Stimulated activated CD4-positive, alpha-beta T cell treated with anti-CD3 and anti-CD28 coated beads, Interleukin-1b, Interleukin-23, amount 100 ng/mL, for 24 hours (primary cell): ENCODE measurements around the gene TECPR2.
"Not testable (repeated sequence)": the region's sequence is repeated elsewhere in the genome, so short reads cannot be mapped to it uniquely, and the experiment has no call there.

ENCODE experiments used
- DNase-seq, 4 experiments: peaks; one replicate each; pipeline ENCODE4 v3.0.0-alpha.2; 2020; ENCODE audit warnings: low read depth in 4 of 4, low spot score in 1 of 4

TECPR2 gene

GRCh38 chr14:102507081-102507856 lies 144.5 kb downstream of the TECPR2 start:
- no peak for DNase-seq

- no peak for DNase-seq
These were observed 145.1 kb downstream of the TECPR2 start for GRCh38 chr14:102507857-102508312.

GRCh38 chr14:102508410-102508773 lies 145.7 kb downstream of the TECPR2 start:
- no peak for DNase-seq

- DNase-seq = no peak
These were observed 146.3 kb downstream of the TECPR2 start for GRCh38 chr14:102508774-102509745.

- peak; percentile 72 to 92 (median 84) for DNase-seq
These were observed 147.2 kb downstream of the TECPR2 start, which contains the start of gene ANKRD9 for GRCh38 chr14:102509746-102510615. Gene ANKRD9 (minus strand): TSS chr14:102509776. CDS start chr14:102507889, 1,887 bp downstream.

- DNase-seq = no peak
These were observed 148.1 kb downstream of the TECPR2 start for GRCh38 chr14:102510616-102511520.

DNA sequence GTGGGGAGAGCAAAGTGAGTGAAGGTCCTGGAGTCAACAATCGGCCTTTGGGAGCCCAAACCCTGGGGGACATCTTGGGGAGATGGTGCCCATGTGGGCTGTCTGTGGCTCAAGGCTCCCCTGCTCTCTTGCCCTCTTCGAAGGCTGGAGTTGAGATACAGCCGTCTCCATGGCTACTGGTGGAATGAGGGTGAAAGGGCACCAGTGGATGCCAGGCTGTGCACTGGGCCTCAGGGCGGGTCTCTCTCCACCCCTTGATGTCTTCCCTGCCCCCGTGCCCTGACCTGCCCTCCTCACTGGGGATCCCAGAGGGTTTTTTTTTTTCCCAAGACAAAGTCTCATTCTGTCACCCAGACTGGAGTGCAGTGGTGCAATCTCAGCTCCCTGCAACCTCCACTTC lies 148.8 kb downstream of the TECPR2 start:
- no peak for DNase-seq

DNA sequence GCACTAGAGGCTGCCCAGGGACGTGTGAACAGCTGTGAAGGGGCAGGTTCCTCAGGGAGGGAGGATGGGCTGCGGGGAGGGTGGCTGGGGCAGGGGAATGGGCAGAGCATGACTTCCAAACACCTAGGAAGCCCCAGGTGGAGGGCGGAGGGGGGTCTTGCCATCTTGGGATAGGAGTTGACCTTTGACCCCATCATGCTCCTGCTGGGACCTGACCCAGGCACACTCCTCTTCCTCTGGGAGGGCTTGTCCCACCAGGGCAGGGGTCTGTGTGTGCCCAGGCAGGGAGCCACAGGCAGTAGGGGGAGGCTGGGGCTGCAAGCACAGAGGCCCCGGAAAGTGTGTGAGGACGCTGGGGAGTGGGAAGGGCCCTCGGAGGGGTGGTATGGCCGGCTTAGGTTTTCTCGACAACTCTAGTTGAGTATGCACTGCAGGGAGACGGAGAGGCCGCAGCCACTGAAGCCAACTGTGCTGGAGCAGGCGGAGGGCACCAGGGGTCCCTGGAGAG lies 150.1 kb downstream of the TECPR2 start:
- DNase-seq = no peak

DNA sequence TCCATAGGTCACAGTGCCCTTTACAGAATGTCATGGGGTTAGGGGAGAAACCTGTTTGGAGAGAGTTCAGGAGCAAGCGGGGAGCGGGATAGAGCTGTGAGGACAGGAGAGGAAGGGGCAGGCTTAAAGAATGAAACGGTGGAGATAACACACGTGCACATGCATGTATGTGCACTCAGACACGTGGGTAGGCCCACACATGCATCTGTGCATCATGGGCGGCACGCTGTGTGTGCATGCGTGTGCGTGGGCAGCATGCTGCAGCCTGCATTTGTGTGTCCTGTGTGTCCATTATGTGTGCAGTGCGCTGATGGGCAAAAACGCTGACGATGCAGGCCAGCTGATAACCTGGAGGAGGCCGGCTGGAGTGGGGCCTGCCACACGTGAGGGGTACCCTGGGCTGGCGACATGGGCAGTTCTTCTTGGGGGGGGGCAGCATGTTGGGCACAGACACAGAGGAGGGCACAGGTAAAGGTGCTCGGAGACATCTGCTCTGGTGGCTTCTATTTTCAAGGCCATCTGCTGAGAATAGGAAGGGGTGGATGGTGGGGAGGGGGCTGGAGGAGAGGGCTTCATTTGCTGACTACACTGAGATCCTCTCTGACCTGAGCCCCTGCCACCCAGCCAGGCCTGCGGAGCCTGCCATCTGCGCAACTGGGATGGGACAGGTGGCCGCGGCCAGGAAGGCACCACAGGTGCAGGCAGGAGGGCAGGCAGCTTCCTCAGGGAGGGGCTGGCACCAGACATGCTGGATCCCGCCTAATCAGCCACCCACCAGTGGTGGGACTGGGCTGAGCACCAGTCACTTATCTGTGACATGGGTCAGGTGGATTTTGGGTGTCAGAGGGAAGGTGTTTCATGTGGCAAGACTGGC lies 151.4 kb downstream of the TECPR2 start:
- no peak for DNase-seq

- DNase-seq = no peak
These were observed 152.4 kb downstream of the TECPR2 start for GRCh38 chr14:102514987-102515733.

DNA sequence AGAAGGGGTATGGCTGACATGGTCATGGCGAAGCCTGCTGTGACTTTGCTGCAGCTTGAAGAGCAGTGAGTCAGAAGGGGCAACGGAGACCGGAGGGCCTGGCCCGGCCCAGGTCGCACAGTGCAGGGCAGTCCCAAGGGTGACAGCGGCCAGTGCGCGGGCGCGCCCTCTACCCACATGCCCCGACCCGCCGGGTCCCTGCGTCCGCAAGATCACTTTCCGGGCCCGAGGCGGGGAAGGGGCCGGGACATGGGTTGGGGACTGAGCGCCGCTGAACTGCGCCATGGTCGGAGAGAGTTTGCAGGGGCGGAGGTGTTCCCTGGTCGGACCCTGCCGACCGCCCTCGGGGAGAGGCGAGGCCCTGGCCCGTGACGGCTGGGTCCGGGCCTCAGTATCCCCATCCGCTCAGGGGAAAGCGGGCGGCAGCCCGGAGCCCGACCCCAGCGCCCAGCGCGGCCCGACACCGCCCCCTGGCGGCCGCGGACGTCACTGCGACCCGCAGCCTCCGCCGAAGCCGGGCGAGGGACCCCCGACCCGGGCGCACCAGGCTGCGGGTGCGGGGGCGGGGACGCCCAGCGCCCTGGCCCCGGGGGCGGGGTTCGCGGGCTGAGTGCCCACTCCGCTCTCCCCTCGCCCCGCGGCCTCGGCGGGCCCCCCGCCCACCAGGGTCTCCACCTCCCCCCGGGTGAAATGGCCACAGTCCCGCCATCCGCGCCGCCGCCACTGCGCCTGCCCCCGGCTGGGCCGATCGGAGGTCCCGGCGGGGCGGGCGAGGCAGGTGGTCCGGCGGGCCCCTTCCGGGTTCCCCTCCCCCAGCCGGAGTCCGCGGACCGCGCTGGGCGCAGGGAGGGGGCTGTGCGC lies 154.0 kb downstream of the TECPR2 start:
- DNase-seq = peak; percentile 32 to 57 (median 46)

DNA sequence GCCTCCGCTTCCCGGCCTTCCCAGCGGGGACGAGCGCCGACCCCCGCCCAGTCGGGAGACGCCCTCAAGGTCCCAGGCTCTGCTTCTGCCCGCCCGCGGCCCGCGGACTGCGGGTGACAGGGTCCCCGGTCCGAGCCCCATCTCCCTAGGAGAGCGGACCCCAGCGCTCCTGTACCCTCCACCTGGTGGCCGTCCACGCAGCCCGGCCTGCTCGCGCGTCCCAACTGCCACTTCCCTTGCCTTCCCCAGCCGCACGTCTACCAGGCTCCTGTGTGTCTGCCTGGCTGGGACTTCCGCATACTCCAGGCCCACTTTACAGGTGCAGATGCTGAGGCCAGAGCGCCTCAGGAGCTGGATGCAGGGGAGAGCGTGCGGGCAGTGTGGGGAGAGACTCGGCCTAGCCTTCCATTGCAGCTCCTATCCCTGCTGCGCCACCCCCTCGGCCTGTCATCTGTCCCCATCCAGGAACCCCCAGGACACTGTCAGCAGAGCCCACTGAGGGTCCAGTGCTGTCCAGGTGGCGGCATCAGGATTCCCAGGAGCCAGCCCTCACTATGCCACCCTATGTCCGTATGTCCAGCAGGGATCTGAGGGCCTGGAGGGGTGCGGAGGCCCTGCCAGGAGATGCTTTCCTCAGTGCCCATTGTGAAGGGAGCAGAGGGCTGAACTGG lies 154.8 kb downstream of the TECPR2 start:
- DNase-seq = no peak

DNA sequence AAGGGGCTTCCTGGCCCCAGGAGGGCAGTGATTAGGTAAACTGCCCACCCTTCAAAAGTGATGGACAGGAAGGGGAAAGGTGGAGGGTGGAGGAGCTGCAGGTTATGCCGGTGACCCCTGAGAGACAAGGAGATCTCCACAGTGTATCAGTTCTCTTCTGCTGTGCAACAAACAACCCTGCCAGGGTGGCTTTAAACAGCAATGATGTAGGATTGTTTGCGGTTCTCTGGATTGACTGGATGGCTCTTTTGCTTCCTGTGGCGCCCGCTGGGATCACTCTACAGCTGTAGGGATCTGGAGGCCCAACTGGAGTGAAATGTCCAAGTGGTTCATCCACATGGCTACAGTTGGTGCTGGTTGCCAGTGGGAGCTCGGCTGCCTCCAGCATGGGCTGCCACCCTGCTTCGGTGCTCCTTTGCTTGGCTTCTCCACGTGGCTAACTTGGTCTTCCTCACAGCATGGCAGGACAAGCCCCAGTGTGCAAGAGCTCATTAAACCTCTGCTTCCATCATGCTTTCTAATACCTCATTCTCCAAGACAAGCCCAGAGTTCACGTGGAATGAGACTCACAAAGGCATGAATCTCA lies 155.4 kb downstream of the TECPR2 start:
- no peak for DNase-seq

DNA sequence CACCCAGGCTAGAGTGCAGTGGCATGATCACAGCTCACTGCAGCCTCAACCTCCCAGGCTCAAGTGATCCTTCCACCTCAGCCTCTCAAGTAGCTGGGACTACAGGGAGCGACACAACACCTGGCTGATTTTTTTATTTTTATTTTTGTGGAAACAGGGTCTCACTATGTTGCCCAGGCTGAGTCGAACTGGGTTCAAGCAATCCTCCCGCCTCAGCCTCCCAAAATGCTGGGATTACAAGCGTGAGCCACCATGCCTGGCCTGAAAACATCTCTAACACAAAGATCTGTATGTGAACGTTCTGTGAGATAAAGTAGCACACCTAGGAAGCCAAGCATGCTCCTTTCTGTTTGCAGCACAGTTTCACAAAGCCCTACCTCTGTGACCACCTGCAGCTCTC lies 157.0 kb downstream of the TECPR2 start:
- not testable (repeated sequence) for DNase-seq

DNA sequence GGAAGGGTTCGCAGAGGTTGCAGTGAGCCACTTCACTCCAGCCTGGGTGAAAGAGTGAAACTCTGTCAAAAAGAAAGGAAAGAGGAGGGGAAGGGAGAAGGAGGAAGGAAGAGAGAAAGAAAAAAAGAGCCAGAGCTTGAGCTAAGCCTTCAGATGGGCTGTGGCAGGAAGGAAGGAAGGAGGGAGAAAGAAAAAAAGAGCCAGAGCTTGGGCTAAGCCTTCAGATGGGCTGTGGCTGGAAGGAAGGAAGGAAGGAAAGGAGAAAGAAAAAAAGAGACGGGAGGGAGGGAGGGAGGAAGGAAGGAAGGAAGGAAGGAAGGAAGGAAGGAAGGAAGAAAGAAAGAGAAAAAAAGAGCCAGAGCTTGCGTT lies 160.4 kb downstream of the TECPR2 start:
- DNase-seq = no peak
